MCF 10A (cell line): Measurements from ENCODE around the gene SREK1. TPM values are rescaled to one million over a fixed set of nuclear protein-coding genes. Genes with fewer than 3 reads are reported as not detected.
A peak's percentile ranks its signal among the peaks of the same experiment; 100 is the strongest.
"Not testable (repeated sequence)": the region's sequence is repeated elsewhere in the genome, so short reads cannot be mapped to it uniquely, and the experiment has no call there.

Source experiments
- BruUV-seq: library from RNA; stranded (reverse); fragments of 400-500 nt; replicated peaks from 2 replicates; lab custom pipeline; 2021; lab: Mats Ljungman, UMichigan
- CTCF ChIA-PET: fragments of 300-600 bp; sonication (Branson Sonifier 250); formaldehyde crosslinking; extraction: SDS; loops from one replicate; lab custom pipeline; 2021; ENCODE audit warnings: antibody characterized with exemption, inconsistent platforms; lab: Yijun Ruan, JAX
- POLR2A ChIA-PET: fragments of 300-600, 350-650 bp; sonication (Branson Sonifier 250); formaldehyde crosslinking; extraction: SDS; loops from one replicate; lab custom pipeline; 2020; ENCODE audit warnings: antibody characterized with exemption, inconsistent platforms; lab: Yijun Ruan, JAX
- DNase-seq: peaks from one replicate; pipeline ENCODE4 v3.0.0-alpha.2; 2018; ENCODE audit not compliant: unreplicated experiment
- H3K27ac Mint-ChIP-seq: one replicate; pipeline ENCODE4 v1.8.0; 2022; ENCODE audit warnings: mild to moderate bottlenecking, low read depth, mixed read lengths; ENCODE audit not compliant: unreplicated experiment
- H3K27me3 Mint-ChIP-seq: one replicate; pipeline ENCODE4 v1.8.0; 2022; ENCODE audit warnings: mixed read lengths; ENCODE audit not compliant: insufficient read depth, unreplicated experiment
- H3K36me3 Mint-ChIP-seq: one replicate; pipeline ENCODE4 v1.8.0; 2022; ENCODE audit warnings: mild to moderate bottlenecking, moderate library complexity, mixed read lengths; ENCODE audit not compliant: insufficient read depth, unreplicated experiment
- H3K4me1 Mint-ChIP-seq: one replicate; pipeline ENCODE4 v1.8.0; 2022; ENCODE audit warnings: mixed read lengths; ENCODE audit not compliant: insufficient read depth, unreplicated experiment
- H3K4me3 Mint-ChIP-seq: one replicate; pipeline ENCODE4 v1.8.0; 2022; ENCODE audit warnings: mild to moderate bottlenecking, moderate library complexity, mixed read lengths; ENCODE audit not compliant: unreplicated experiment
- H3K9me3 Mint-ChIP-seq: one replicate; pipeline ENCODE4 v1.8.0; 2022; ENCODE audit warnings: mixed read lengths; ENCODE audit not compliant: unreplicated experiment
- intact Hi-C: fragments of 100-400 bp; cut with micrococcal nuclease; formaldehyde crosslinking; loops from 2 replicates; pipeline ENCODE4 v1.14.1; 2022
- total RNA-seq: library from RNA; stranded (reverse); gene quantifications from 2 replicates; pipeline ENCODE4 v1.2.3, GENCODE V29; 2022
- TF ChIP-seq, protein P1 (sequence below): fragments of 200-600 bp; IDR thresholded peaks from one replicate; pipeline ENCODE4 v1.8.0; 2022; ENCODE audit warnings: antibody characterized with exemption, mild to moderate bottlenecking; ENCODE audit not compliant: unreplicated experiment

The SREK1 gene
- total RNA-seq, 1 experiment from 2014 or later: 102 TPM

DNA sequence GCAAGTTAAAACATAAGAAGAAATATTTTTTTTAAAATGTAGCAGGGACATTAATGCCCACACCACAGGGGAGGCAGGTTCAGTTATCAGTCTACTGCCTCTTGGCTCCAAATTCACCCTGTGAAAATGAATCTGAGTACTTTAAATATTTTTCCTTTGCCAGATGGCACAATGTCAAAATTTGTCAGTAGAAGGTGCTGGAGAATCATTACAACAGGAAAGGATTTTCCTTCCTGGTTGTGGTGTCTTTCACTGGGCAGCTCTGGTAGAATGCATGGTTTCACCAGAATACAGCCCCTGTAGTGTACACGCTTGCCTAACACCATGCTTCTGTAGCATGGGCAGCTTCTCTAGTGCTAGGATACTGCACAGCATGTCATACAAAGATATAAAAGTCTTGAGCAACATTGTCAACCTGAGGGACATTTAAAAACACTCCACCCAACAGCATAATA, 9.7 kb upstream of the SREK1 start:
- BruUV-seq: no TSS peak
- Mint-ChIP-seq H3K4me3 (no peak overlapping the region), H3K27me3 (no peaks in the 10 kb centered on the region), H3K27ac (no peak overlapping the region), H3K9me3 (peaks cover 2% of the 10 kb centered on the region), H3K36me3 (no peaks in the 10 kb centered on the region), H3K4me1 (peaks cover 11% of the 10 kb centered on the region)
- DNase-seq: peak; percentile 2
- TF ChIP-seq, protein P1, sequence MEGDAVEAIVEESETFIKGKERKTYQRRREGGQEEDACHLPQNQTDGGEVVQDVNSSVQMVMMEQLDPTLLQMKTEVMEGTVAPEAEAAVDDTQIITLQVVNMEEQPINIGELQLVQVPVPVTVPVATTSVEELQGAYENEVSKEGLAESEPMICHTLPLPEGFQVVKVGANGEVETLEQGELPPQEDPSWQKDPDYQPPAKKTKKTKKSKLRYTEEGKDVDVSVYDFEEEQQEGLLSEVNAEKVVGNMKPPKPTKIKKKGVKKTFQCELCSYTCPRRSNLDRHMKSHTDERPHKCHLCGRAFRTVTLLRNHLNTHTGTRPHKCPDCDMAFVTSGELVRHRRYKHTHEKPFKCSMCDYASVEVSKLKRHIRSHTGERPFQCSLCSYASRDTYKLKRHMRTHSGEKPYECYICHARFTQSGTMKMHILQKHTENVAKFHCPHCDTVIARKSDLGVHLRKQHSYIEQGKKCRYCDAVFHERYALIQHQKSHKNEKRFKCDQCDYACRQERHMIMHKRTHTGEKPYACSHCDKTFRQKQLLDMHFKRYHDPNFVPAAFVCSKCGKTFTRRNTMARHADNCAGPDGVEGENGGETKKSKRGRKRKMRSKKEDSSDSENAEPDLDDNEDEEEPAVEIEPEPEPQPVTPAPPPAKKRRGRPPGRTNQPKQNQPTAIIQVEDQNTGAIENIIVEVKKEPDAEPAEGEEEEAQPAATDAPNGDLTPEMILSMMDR: no peak
- intact Hi-C loops: no loop called here
- CTCF ChIA-PET: interaction anchor here (0.7 kb wide), 1 partner anchor 11 kb away, joined by 3 read pairs; no protein-coding TSS in a partner anchor
- POLR2A ChIA-PET: interaction anchor here (1.2 kb wide), 1 partner anchor 9 kb away, joined by 13 read pairs; the partner anchor contains the start of gene SREK1

- CTCF ChIA-PET: no interaction called here
- Mint-ChIP-seq H3K4me1 (peaks cover 11% of the 10 kb centered on the region), H3K4me3 (no peak overlapping the region), H3K27ac (no peak overlapping the region), H3K36me3 (no peaks in the 10 kb centered on the region), H3K9me3 (no peaks in the 10 kb centered on the region), H3K27me3 (no peaks in the 10 kb centered on the region)
- BruUV-seq: no TSS peak
- TF ChIP-seq, protein P1: no peak
- POLR2A ChIA-PET: interaction anchor here (0.6 kb wide), 1 partner anchor 11 kb away, joined by 3 read pairs; no protein-coding TSS in a partner anchor
- DNase-seq: no peak
- intact Hi-C loops: no loop called here
Measured at GRCh38 chr5:66136053-66136452, 8.0 kb upstream of the SREK1 start.

DNA sequence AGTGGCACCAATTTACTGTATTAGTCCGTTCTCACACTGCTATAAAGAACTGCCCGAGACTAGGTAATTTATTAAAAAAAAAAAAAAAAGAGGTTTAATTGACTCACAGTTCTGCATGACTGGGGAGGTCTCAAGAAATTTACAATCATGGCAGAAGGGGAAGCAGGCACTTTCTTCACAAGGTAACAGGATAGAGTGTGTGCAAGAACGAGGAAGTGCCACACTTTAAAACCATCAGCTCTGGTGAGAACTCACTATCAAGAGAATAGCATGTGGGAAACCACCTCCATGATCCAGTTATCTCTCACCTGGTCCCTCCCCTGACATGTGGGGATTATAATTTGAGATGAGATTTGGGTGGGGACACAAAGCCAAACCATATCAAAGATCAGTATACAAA, 7.2 kb upstream of the SREK1 start:
- CTCF ChIA-PET: interaction anchor here (0.7 kb wide), 1 partner anchor 16 kb away, joined by 3 read pairs; no protein-coding TSS in a partner anchor
- H3K4me1 Mint-ChIP-seq: peaks cover 11% of the 10 kb centered on the region
- H3K27ac Mint-ChIP-seq, H3K27me3 Mint-ChIP-seq, BruUV-seq, H3K9me3 Mint-ChIP-seq, H3K36me3 Mint-ChIP-seq, DNase-seq, POLR2A ChIA-PET, H3K4me3 Mint-ChIP-seq, intact Hi-C loops: not testable (repeated sequence)

DNA sequence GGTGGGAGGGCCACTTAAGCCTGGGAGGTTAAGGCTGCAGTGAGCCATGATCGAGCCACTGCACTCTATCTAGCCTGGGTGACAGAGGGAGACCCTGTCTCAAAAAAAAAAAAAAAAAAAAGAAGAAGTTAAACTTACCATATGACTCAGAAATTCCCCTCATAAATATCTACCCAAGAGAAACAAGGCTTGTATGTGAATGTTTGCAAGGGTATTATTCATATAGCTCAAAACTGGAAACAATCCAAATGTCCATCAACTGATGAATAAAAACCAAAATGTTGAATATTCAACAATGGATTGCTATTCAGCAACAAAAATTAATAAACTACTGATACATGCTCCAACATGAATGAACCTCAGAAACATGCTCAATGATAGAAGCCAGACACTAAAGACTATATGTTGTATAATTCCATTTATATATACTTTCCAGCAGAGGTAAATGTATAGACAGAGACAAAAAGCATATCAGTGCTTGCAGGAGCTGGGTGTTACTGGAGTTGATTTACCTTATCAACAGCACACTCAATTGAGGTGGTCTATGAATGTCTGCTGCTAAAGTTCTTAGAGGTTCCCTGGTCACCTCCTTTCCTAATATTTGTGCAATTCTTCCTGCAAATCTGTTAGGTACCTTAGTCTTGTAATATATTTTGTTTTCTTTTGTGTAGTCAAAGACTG, 5.3 kb upstream of the SREK1 start:
- no peak for DNase-seq
- no peak overlapping the region for H3K27ac Mint-ChIP-seq
- H3K4me3 Mint-ChIP-seq: no peak overlapping the region
- no peaks in the 10 kb centered on the region for H3K9me3 Mint-ChIP-seq
- TF ChIP-seq, protein P1: no peak
- no peaks in the 10 kb centered on the region for H3K27me3 Mint-ChIP-seq
- H3K4me1 Mint-ChIP-seq: peaks cover 11% of the 10 kb centered on the region
- intact Hi-C loops: no loop called here
- CTCF ChIA-PET: no interaction called here
- H3K36me3 Mint-ChIP-seq: no peaks in the 10 kb centered on the region
- POLR2A ChIA-PET: no interaction called here
- BruUV-seq: no TSS peak
